HG03432 (cell line): ENCODE data around the gene TSPAN7.

Experiments used
- ATAC-seq: cut with Tn5 transposase; IDR thresholded peaks from one replicate; pipeline ENCODE4 v1.9.1; 2021; ENCODE audit warnings: mild to moderate bottlenecking, moderate library complexity; ENCODE audit not compliant: unreplicated experiment

The TSPAN7 gene

GRCh38 chrX:38641197-38641596, 79.9 kb downstream of the TSPAN7 start:
- no peak for ATAC-seq

GRCh38 chrX:38643903-38644302, 82.6 kb downstream of the TSPAN7 start:
- ATAC-seq: no peak

GRCh38 chrX:38646129-38646528, 84.8 kb downstream of the TSPAN7 start:
- no peak for ATAC-seq

GRCh38 chrX:38649221-38649620, 87.9 kb downstream of the TSPAN7 start:
- no peak for ATAC-seq

GRCh38 chrX:38649674-38650647, 88.6 kb downstream of the TSPAN7 start:
- ATAC-seq: no peak

GRCh38 chrX:38651625-38652601, 90.6 kb downstream of the TSPAN7 start:
- peak; percentile 60 for ATAC-seq

GRCh38 chrX:38652934-38653442, 91.6 kb downstream of the TSPAN7 start:
- ATAC-seq: no peak

GRCh38 chrX:38654302-38654701, 93.0 kb downstream of the TSPAN7 start:
- ATAC-seq: no peak

GRCh38 chrX:38656350-38656915, 95.1 kb downstream of the TSPAN7 start:
- peak; percentile 31 for ATAC-seq

- ATAC-seq: peak; percentile 51
These were observed 96.2 kb downstream of the TSPAN7 start for GRCh38 chrX:38657562-38657961.

GRCh38 chrX:38660395-38661102, 99.2 kb downstream of the TSPAN7 start:
- ATAC-seq: no peak

GRCh38 chrX:38661103-38661441, 99.7 kb downstream of the TSPAN7 start:
- ATAC-seq: no peak

GRCh38 chrX:38661561-38661960, 100.2 kb downstream of the TSPAN7 start:
- ATAC-seq: peak; percentile 64

- no peak for ATAC-seq
These were observed 101.3 kb downstream of the TSPAN7 start for GRCh38 chrX:38662640-38663039.

- no peak for ATAC-seq
These were observed 102.9 kb downstream of the TSPAN7 start for GRCh38 chrX:38664285-38664684.

GRCh38 chrX:38666909-38667308, 105.6 kb downstream of the TSPAN7 start:
- no peak for ATAC-seq

- ATAC-seq: no peak
These were observed 107.4 kb downstream of the TSPAN7 start for GRCh38 chrX:38668771-38669170.

GRCh38 chrX:38669428-38669827, 108.1 kb downstream of the TSPAN7 start:
- ATAC-seq: no peak

- no peak for ATAC-seq
These were observed 111.3 kb downstream of the TSPAN7 start for GRCh38 chrX:38672646-38673045.

GRCh38 chrX:38675856-38676255, 114.5 kb downstream of the TSPAN7 start:
- ATAC-seq: peak; percentile 44
